ENCODE measurements around the gene RAB7B. TPM values are rescaled to one million over a fixed set of nuclear protein-coding genes. Genes with fewer than 3 reads are reported as not detected.

The RAB7B gene
- total and polyA plus RNA-seq, 2 donors = 6.4 to 8.6 TPM

GRCh38 chr1:205942631-205943159, 60.5 kb downstream of the RAB7B start:
- H3K4me3 ChIP-seq (ENCODE audit: low read length in 2 of 2) = no peak overlapping the region
- no peak for DNase-seq (ENCODE audit: low read depth in 6 of 9, low spot score in 9 of 9)
- H3K9me3 ChIP-seq (ENCODE audit: control insufficient read depth in 2 of 2, insufficient read depth in 1 of 2, low read length in 1 of 2) = no peaks in the 10 kb centered on the region
- 86% methylated on average over 12 of the region's 12 CpGs for WGBS
- no peaks in the 10 kb centered on the region for H3K4me1 ChIP-seq (ENCODE audit: control insufficient read depth in 2 of 2, insufficient read depth in 2 of 2, low read length in 2 of 2)
- H3K27me3 ChIP-seq (ENCODE audit: control insufficient read depth in 2 of 2, insufficient read depth in 1 of 2, low read length in 1 of 2) = peaks cover 0 to 30% of the 10 kb centered on the region in 2 donors
- no peak overlapping the region for H3K27ac ChIP-seq (ENCODE audit: low read depth in 1 of 2, low read length in 1 of 2)
- no peaks in the 10 kb centered on the region for H3K36me3 ChIP-seq (ENCODE audit: control insufficient read depth in 2 of 2, insufficient read depth in 2 of 2, low read length in 1 of 2)

- WGBS = 89% methylated on average over 5 of the region's 5 CpGs
- Histone ChIP-seq H3K36me3 (ENCODE audit: control insufficient read depth in 2 of 2, insufficient read depth in 2 of 2, low read length in 1 of 2) (no peaks in the 10 kb centered on the region), H3K27me3 (ENCODE audit: control insufficient read depth in 2 of 2, insufficient read depth in 1 of 2, low read length in 1 of 2) (peaks cover 0 to 38% of the 10 kb centered on the region in 2 donors), H3K4me1 (ENCODE audit: control insufficient read depth in 2 of 2, insufficient read depth in 2 of 2, low read length in 2 of 2) (no peaks in the 10 kb centered on the region), H3K27ac (ENCODE audit: low read depth in 1 of 2, low read length in 1 of 2) (no peak overlapping the region), H3K4me3 (ENCODE audit: low read length in 2 of 2) (no peak overlapping the region), H3K9me3 (ENCODE audit: control insufficient read depth in 2 of 2, insufficient read depth in 1 of 2, low read length in 1 of 2) (no peaks in the 10 kb centered on the region)
- DNase-seq (ENCODE audit: low read depth in 6 of 9, low spot score in 9 of 9) = no peak
Observed at GRCh38 chr1:205940710-205941109, 62.5 kb downstream of the RAB7B start.

DNA sequence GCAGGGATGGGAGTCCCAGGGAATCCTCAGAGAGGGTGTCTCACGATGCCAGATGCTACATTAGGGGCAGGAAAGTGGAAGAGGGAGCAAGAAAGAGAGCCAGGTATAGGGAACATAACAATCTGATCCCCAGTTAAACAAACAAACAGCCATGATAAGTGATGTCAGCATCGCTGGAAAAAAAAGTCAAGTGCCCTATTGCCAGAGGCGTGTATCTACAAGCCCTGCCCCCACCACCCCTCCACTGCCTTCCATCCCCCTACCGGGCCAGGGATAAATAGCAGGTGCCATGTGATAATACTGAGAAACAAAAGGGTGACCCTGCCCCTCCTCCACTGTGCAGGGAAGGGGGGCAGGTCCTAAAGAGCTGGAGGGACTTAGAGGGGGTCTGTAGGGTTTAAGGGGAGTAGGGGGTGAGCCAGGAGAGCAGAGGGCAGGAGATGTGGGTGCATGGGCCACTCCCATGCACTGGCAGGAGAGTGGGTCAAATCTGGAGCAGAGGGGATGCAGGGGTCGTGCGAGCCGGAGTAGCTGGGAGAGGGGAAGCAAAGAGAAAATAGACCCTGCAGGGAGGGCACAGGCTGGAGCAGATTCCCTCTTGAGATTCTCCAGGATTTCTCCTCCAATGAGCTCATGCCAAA, 63.4 kb downstream of the RAB7B start:
- no peak overlapping the region for H3K27ac ChIP-seq (ENCODE audit: low read depth in 1 of 2, low read length in 1 of 2)
- DNase-seq (ENCODE audit: low read depth in 6 of 9, low spot score in 9 of 9) = peak in 1 of 9 donors; percentile 15
- H3K9me3 ChIP-seq (ENCODE audit: control insufficient read depth in 2 of 2, insufficient read depth in 1 of 2, low read length in 1 of 2) = no peaks in the 10 kb centered on the region
- no peak overlapping the region for H3K4me3 ChIP-seq (ENCODE audit: low read length in 2 of 2)
- no peaks in the 10 kb centered on the region for H3K4me1 ChIP-seq (ENCODE audit: control insufficient read depth in 2 of 2, insufficient read depth in 2 of 2, low read length in 2 of 2)
- H3K27me3 ChIP-seq (ENCODE audit: control insufficient read depth in 2 of 2, insufficient read depth in 1 of 2, low read length in 1 of 2) = peaks cover 0 to 40% of the 10 kb centered on the region in 2 donors
- WGBS = 71% methylated on average over 7 of the region's 7 CpGs
- no peaks in the 10 kb centered on the region for H3K36me3 ChIP-seq (ENCODE audit: control insufficient read depth in 2 of 2, insufficient read depth in 2 of 2, low read length in 1 of 2)

DNA sequence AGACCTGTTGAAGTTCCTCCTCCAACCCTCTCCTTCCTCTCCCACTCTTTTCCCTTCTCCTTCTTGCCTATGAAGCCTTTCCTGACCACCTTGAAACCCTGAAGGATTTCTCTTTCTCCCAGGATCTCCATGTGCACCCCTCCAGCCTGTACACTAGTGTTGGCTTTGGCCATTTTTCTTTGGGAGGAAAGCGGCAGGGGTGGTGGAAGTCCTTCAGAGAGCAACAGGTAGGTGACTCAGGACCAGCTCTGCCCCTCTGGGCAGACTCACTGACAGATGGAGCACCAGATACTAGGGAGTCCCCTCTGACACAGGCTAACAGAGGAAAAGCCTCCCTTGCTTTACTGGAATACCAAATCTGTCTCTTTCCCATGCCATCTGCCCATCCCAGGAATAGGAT, 64.5 kb downstream of the RAB7B start:
- no peak overlapping the region for H3K4me3 ChIP-seq (ENCODE audit: low read length in 2 of 2)
- H3K4me1 ChIP-seq (ENCODE audit: control insufficient read depth in 2 of 2, insufficient read depth in 2 of 2, low read length in 2 of 2) = no peaks in the 10 kb centered on the region
- H3K27me3 ChIP-seq (ENCODE audit: control insufficient read depth in 2 of 2, insufficient read depth in 1 of 2, low read length in 1 of 2) = peaks cover 0 to 38% of the 10 kb centered on the region in 2 donors
- no peaks in the 10 kb centered on the region for H3K9me3 ChIP-seq (ENCODE audit: control insufficient read depth in 2 of 2, insufficient read depth in 1 of 2, low read length in 1 of 2)
- no peak overlapping the region for H3K27ac ChIP-seq (ENCODE audit: low read depth in 1 of 2, low read length in 1 of 2)
- H3K36me3 ChIP-seq (ENCODE audit: control insufficient read depth in 2 of 2, insufficient read depth in 2 of 2, low read length in 1 of 2) = no peaks in the 10 kb centered on the region
- no peak for DNase-seq (ENCODE audit: low read depth in 6 of 9, low spot score in 9 of 9)
- 94% methylated on average over 1 of the region's 1 CpG for whole genome bisulfite sequencing

DNA sequence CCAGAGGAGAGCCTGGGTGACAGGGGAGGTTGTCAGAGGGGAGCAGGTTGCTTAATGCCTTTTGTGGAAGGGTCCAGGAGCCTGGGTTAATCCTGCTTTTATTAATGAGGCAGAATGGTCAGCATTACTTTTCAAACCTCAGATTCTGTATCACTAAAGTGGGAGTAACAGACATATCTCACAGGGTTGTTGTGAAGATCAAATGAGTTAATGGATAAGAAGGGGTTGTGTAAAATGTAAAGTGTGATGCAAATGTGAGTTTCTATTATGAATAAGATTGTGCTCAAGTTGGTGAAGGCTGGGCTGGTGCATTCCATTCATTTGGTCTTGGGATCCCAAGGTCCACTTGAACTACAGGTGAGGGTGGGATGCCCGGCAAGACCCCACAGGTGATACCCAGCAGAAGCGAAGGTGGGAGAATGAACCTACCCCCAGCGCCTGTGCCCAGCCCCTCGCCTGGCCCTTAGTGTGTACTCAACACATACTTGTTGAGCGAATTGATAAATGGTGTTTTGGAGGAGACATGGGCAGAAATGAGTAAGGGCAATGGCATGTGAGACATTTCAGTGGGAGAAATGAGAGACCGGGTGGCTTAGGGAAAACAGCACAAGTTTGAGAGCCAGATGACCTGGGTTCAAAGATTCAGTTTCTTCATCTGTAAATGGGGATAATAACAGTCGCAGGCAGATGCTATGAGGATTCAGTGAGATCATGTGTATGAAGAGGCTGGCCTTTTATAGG, 66.2 kb downstream of the RAB7B start:
- DNase-seq (ENCODE audit: low read depth in 6 of 9, low spot score in 9 of 9) = no peak
- H3K27me3 ChIP-seq (ENCODE audit: control insufficient read depth in 2 of 2, insufficient read depth in 1 of 2, low read length in 1 of 2) = peaks cover 0 to 31% of the 10 kb centered on the region in 2 donors

GRCh38 chr1:205936311-205936710, 66.9 kb downstream of the RAB7B start:
- no peak overlapping the region for H3K4me3 ChIP-seq (ENCODE audit: low read length in 2 of 2)
- H3K27ac ChIP-seq (ENCODE audit: low read depth in 1 of 2, low read length in 1 of 2) = no peak overlapping the region
- H3K27me3 ChIP-seq (ENCODE audit: control insufficient read depth in 2 of 2, insufficient read depth in 1 of 2, low read length in 1 of 2) = peaks cover 0 to 31% of the 10 kb centered on the region in 2 donors
- H3K9me3 ChIP-seq (ENCODE audit: control insufficient read depth in 2 of 2, insufficient read depth in 1 of 2, low read length in 1 of 2) = no peaks in the 10 kb centered on the region
- WGBS = 95% methylated on average over 6 of the region's 6 CpGs
- no peak for DNase-seq (ENCODE audit: low read depth in 6 of 9, low spot score in 9 of 9)
- H3K36me3 ChIP-seq (ENCODE audit: control insufficient read depth in 2 of 2, insufficient read depth in 2 of 2, low read length in 1 of 2) = no peaks in the 10 kb centered on the region
- no peaks in the 10 kb centered on the region for H3K4me1 ChIP-seq (ENCODE audit: control insufficient read depth in 2 of 2, insufficient read depth in 2 of 2, low read length in 2 of 2)

More for the DNA sequence above, 66.2 kb downstream of the RAB7B start:
- Histone ChIP-seq H3K4me1 (ENCODE audit: control insufficient read depth in 2 of 2, insufficient read depth in 2 of 2, low read length in 2 of 2) (no peaks in the 10 kb centered on the region), H3K27ac (ENCODE audit: low read depth in 1 of 2, low read length in 1 of 2) (no peak overlapping the region), H3K9me3 (ENCODE audit: control insufficient read depth in 2 of 2, insufficient read depth in 1 of 2, low read length in 1 of 2) (no peaks in the 10 kb centered on the region), H3K36me3 (ENCODE audit: control insufficient read depth in 2 of 2, insufficient read depth in 2 of 2, low read length in 1 of 2) (no peaks in the 10 kb centered on the region), H3K4me3 (ENCODE audit: low read length in 2 of 2) (no peak overlapping the region)
- 98% methylated on average over 7 of the region's 7 CpGs for WGBS

DNA sequence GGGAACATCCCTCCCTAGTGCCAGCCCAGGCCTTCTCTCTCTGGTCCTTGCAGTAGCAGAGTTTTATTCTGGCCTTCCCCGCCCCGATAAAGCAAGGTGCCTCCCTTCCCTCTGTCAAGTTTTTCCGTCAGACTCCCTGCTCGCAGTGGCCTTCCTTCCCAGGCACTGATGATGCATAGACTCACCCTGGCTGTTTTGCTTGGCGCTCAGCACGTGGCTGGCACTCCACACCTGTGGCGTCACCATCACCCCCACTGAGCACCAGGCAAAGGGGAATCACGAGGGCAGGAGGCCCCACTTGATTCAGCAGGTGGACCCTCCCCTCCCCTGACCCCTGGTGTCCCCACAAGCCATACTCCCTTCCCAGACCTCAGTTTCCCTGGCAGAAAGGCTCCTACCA, 67.3 kb downstream of the RAB7B start:
- H3K4me1 ChIP-seq (ENCODE audit: control insufficient read depth in 2 of 2, insufficient read depth in 2 of 2, low read length in 2 of 2) = no peaks in the 10 kb centered on the region
- no peak for DNase-seq (ENCODE audit: low read depth in 6 of 9, low spot score in 9 of 9)
- H3K27me3 ChIP-seq (ENCODE audit: control insufficient read depth in 2 of 2, insufficient read depth in 1 of 2, low read length in 1 of 2) = peaks cover 0 to 30% of the 10 kb centered on the region in 2 donors
- H3K9me3 ChIP-seq (ENCODE audit: control insufficient read depth in 2 of 2, insufficient read depth in 1 of 2, low read length in 1 of 2) = no peaks in the 10 kb centered on the region
- H3K27ac ChIP-seq (ENCODE audit: low read depth in 1 of 2, low read length in 1 of 2) = no peak overlapping the region
- H3K36me3 ChIP-seq (ENCODE audit: control insufficient read depth in 2 of 2, insufficient read depth in 2 of 2, low read length in 1 of 2) = no peaks in the 10 kb centered on the region
- H3K4me3 ChIP-seq (ENCODE audit: low read length in 2 of 2) = no peak overlapping the region
- WGBS = 95% methylated on average over 8 of the region's 8 CpGs

DNA sequence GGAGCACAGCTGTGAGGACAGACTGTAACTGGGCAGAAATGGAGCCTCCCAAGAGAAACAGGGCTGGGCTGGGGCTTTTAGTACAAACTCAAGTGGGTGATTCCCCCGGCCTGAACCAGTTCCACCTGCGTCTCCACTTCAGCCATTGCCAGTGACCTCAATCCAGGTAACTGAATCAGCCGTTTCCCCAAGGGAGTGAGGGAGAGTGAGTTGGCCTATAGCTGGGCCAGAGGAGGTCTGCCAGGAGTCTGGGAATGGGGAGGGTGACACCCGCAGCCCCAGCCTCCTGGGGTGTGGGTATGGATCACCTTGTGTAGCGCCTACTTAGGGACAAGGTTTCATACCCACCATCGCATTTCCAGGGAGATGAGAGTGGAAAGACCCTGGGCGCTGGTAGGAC, 68.4 kb downstream of the RAB7B start:
- no peaks in the 10 kb centered on the region for H3K36me3 ChIP-seq (ENCODE audit: control insufficient read depth in 2 of 2, insufficient read depth in 2 of 2, low read length in 1 of 2)
- H3K9me3 ChIP-seq (ENCODE audit: control insufficient read depth in 2 of 2, insufficient read depth in 1 of 2, low read length in 1 of 2) = no peaks in the 10 kb centered on the region
- H3K4me3 ChIP-seq (ENCODE audit: low read length in 2 of 2) = no peak overlapping the region
- no peak overlapping the region for H3K27ac ChIP-seq (ENCODE audit: low read depth in 1 of 2, low read length in 1 of 2)
- DNase-seq (ENCODE audit: low read depth in 6 of 9, low spot score in 9 of 9) = no peak
- H3K27me3 ChIP-seq (ENCODE audit: control insufficient read depth in 2 of 2, insufficient read depth in 1 of 2, low read length in 1 of 2) = peaks cover 0 to 24% of the 10 kb centered on the region in 2 donors
- 94% methylated on average over 7 of the region's 7 CpGs for WGBS
- no peaks in the 10 kb centered on the region for H3K4me1 ChIP-seq (ENCODE audit: control insufficient read depth in 2 of 2, insufficient read depth in 2 of 2, low read length in 2 of 2)
